Natural killer cell (primary cell): ENCODE results near the gene GPR22. TPM values are rescaled to one million over a fixed set of nuclear protein-coding genes. Genes with fewer than 3 reads are reported as not detected.

Experiments used
- ATAC-seq, 3 donors: fragments of 150-1000 bp in 2 of 3; fragments of 200-7000 bp in 1 of 3; cut with Tn5 transposase; 1 replicate in 1 of 3; 2 replicates in 2 of 3; pipeline ENCODE4 v1.10.0; 2021; ENCODE audit warnings: mild to moderate bottlenecking in 2 of 3, moderate library complexity in 2 of 3
- DNase-seq, 2 donors: peaks; one replicate each; pipeline versions ENCODE4 v3.0.0 to v3.0.0-alpha.2; 2013 to 2021; ENCODE audit warnings: mixed read lengths in 1 of 2
- H3K27ac ChIP-seq: one replicate; pipeline ENCODE4 v1.5.1; 2013; ENCODE audit warnings: mild to moderate bottlenecking, low read length
- H3K27me3 ChIP-seq: one replicate; pipeline ENCODE4 v1.6.1; 2013; ENCODE audit warnings: low read length; ENCODE audit not compliant: control insufficient read depth, insufficient read depth
- H3K36me3 ChIP-seq: one replicate; pipeline ENCODE4 v1.6.1; 2013; ENCODE audit warnings: low read length; ENCODE audit not compliant: control insufficient read depth, insufficient read depth
- H3K4me1 ChIP-seq: one replicate; pipeline ENCODE4 v1.6.1; 2013; ENCODE audit warnings: low read length; ENCODE audit not compliant: control insufficient read depth, insufficient read depth
- H3K4me3 ChIP-seq: one replicate; pipeline ENCODE4 v1.5.1; 2013; ENCODE audit warnings: low read length
- H3K9me3 ChIP-seq: one replicate; pipeline ENCODE4 v1.6.1; 2013; ENCODE audit warnings: low read length; ENCODE audit not compliant: control insufficient read depth, insufficient read depth
- H3K27ac Mint-ChIP-seq, 2 donors: one replicate each; pipeline ENCODE4 v1.8.0; 2022; ENCODE audit warnings: mild to moderate bottlenecking in 2 of 2, mixed read lengths in 2 of 2, moderate library complexity in 1 of 2
- H3K27me3 Mint-ChIP-seq, 2 donors: one replicate each; pipeline ENCODE4 v1.8.0; 2022; ENCODE audit warnings: low read depth in 2 of 2, mixed read lengths in 2 of 2
- H3K36me3 Mint-ChIP-seq: one replicate; pipeline ENCODE4 v1.8.0; 2022; ENCODE audit warnings: mixed read lengths
- H3K4me1 Mint-ChIP-seq, 2 donors: one replicate each; pipeline ENCODE4 v1.8.0; 2022; ENCODE audit warnings: mixed read lengths in 2 of 2
- H3K4me3 Mint-ChIP-seq: one replicate; pipeline ENCODE4 v1.8.0; 2022; ENCODE audit warnings: mild to moderate bottlenecking, moderate library complexity, mixed read lengths
- H3K9me3 Mint-ChIP-seq, 2 donors: one replicate each; pipeline ENCODE4 v1.8.0; 2022; ENCODE audit warnings: mixed read lengths in 2 of 2
- WGBS: methylation state at CpG from one replicate; pipeline ENCODE4 v1.1.7; 2013; ENCODE audit warnings: missing lambda C conversion rate; ENCODE audit not compliant: insufficient coverage; 5-methylcytosine and 5-hydroxymethylcytosine counted together
- intact Hi-C: fragments of 100-400 bp; cut with micrococcal nuclease; formaldehyde crosslinking; loops from one replicate; pipeline ENCODE4 v1.14.2; 2022
- total RNA-seq, 4 donors: library from RNA; stranded (reverse); fragments of 120-200 nt in 1 of 4; gene quantifications; one replicate each; pipeline versions ENCODE4 v1.2.3 to v1.2.4, GENCODE V29; 2013 to 2022
- TF ChIP-seq, protein P1 (sequence below): fragments of 200-600 bp; IDR thresholded peaks from one replicate; pipeline ENCODE4 v1.8.0; 2022; ENCODE audit warnings: antibody characterized with exemption

The GPR22 gene
- total RNA-seq, 3 donors from 2014 or later (not counting 1 experiment from before 2014, with no cell fraction given): not detected

DNA sequence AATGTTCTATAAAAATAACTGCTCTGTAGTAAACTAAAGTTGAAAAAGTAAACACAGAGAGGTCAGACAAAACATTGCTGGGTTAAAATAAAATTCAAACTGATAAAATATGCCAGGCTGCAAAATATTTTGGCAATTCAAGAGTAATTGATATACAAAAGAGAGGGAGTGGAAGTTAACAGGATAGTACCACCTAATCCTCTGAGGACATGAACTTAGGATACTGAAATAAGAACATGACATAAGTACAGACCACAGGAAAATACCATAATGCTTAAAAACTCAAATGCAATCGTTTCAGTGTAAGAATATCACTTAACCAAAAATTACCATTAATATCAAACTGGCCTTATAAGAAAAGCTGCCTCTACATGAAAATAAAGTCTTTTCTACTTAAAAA lies 37.6 kb upstream of the GPR22 start:
- H3K9me3 ChIP-seq: no peaks in the 10 kb centered on the region
- intact Hi-C loops: no loop called here
- H3K27ac ChIP-seq: no peak overlapping the region
- Mint-ChIP-seq H3K4me3 (no peak overlapping the region), H3K27ac (no peak overlapping the region), H3K36me3 (no peaks in the 10 kb centered on the region), H3K4me1 (peaks cover 23 to 24% of the 10 kb centered on the region in 2 donors), H3K9me3 (peaks cover 0 to 2% of the 10 kb centered on the region in 2 donors), H3K27me3 (no peaks in the 10 kb centered on the region)
- H3K4me1 ChIP-seq: no peaks in the 10 kb centered on the region
- no peaks in the 10 kb centered on the region for H3K36me3 ChIP-seq
- H3K27me3 ChIP-seq: no peaks in the 10 kb centered on the region
- ATAC-seq (no peak), DNase-seq (no peak)
- no peak overlapping the region for H3K4me3 ChIP-seq
- TF ChIP-seq, protein P1, sequence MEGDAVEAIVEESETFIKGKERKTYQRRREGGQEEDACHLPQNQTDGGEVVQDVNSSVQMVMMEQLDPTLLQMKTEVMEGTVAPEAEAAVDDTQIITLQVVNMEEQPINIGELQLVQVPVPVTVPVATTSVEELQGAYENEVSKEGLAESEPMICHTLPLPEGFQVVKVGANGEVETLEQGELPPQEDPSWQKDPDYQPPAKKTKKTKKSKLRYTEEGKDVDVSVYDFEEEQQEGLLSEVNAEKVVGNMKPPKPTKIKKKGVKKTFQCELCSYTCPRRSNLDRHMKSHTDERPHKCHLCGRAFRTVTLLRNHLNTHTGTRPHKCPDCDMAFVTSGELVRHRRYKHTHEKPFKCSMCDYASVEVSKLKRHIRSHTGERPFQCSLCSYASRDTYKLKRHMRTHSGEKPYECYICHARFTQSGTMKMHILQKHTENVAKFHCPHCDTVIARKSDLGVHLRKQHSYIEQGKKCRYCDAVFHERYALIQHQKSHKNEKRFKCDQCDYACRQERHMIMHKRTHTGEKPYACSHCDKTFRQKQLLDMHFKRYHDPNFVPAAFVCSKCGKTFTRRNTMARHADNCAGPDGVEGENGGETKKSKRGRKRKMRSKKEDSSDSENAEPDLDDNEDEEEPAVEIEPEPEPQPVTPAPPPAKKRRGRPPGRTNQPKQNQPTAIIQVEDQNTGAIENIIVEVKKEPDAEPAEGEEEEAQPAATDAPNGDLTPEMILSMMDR: no peak
- WGBS: no CpG with 5 or more reads among the region's 1 CpG

DNA sequence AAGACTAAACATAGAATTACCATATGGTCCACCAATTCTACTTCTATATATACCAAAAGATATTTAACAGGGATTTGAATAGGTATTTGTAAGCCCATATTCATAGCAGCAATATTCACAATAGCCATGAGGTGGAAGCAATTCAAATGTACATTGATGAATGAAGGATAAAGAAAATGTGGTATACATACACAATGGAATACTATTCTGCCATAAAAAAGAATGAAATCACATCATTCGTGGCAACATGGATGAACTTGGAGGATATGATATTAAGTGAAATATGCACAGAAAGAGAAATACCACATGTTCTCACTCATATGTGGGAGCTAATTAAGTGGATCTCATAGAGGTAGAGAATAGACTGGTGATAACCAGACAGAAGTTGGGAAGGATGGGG lies 34.1 kb upstream of the GPR22 start:
- no peaks in the 10 kb centered on the region for H3K27me3 Mint-ChIP-seq
- intact Hi-C loops: no loop called here
- peaks cover 0 to 2% of the 10 kb centered on the region in 2 donors for H3K9me3 Mint-ChIP-seq
- H3K4me1 ChIP-seq: no peaks in the 10 kb centered on the region
- no peak for ATAC-seq
- H3K4me3 Mint-ChIP-seq: no peak overlapping the region
- H3K27ac Mint-ChIP-seq: no peak overlapping the region
- peaks cover 10 to 20% of the 10 kb centered on the region in 2 donors for H3K4me1 Mint-ChIP-seq
- WGBS: no CpG with 5 or more reads among the region's 1 CpG
- no peak overlapping the region for H3K4me3 ChIP-seq
- no peak for DNase-seq
- no peaks in the 10 kb centered on the region for H3K27me3 ChIP-seq
- TF ChIP-seq, protein P1: no peak
- no peaks in the 10 kb centered on the region for H3K36me3 Mint-ChIP-seq
- H3K27ac ChIP-seq: no peak overlapping the region
- H3K9me3 ChIP-seq: no peaks in the 10 kb centered on the region
- H3K36me3 ChIP-seq: no peaks in the 10 kb centered on the region

- no peaks in the 10 kb centered on the region for H3K36me3 ChIP-seq
- ATAC-seq (no peak), DNase-seq (no peak)
- TF ChIP-seq, protein P1: no peak
- no peaks in the 10 kb centered on the region for H3K9me3 ChIP-seq
- H3K9me3 Mint-ChIP-seq: peaks cover 0 to 2% of the 10 kb centered on the region in 2 donors
- no peak overlapping the region for H3K27ac Mint-ChIP-seq
- no peaks in the 10 kb centered on the region for H3K27me3 Mint-ChIP-seq
- H3K4me3 ChIP-seq: no peak overlapping the region
- no peaks in the 10 kb centered on the region for H3K36me3 Mint-ChIP-seq
- H3K4me3 Mint-ChIP-seq: no peak overlapping the region
- H3K4me1 Mint-ChIP-seq: peaks cover 6 to 13% of the 10 kb centered on the region in 2 donors
- intact Hi-C loops: no loop called here
- no peak overlapping the region for H3K27ac ChIP-seq
- no peaks in the 10 kb centered on the region for H3K27me3 ChIP-seq
- H3K4me1 ChIP-seq: no peaks in the 10 kb centered on the region
- 95% methylated on average over 5 of the region's 5 CpGs for WGBS
Observed at GRCh38 chr7:107439025-107439424, 30.8 kb upstream of the GPR22 start.
